ENCODE results near the gene OR52E5. TPM values are rescaled to one million over a fixed set of nuclear protein-coding genes. Genes with fewer than 3 reads are reported as not detected.

OR52E5 gene
- total and polyA plus RNA-seq, 8 donors, result not detected

- Histone ChIP-seq H3K27me3 (no peaks in the 10 kb centered on the region), H3K36me3 (no peaks in the 10 kb centered on the region), H3K4me1 (no peaks in the 10 kb centered on the region), H3K9me3 (no peaks in the 10 kb centered on the region), H3K27ac (no peak overlapping the region), H3K4me3 (no peak overlapping the region)
- DNase-seq, result no peak
- TF ChIP-seq, protein P1, sequence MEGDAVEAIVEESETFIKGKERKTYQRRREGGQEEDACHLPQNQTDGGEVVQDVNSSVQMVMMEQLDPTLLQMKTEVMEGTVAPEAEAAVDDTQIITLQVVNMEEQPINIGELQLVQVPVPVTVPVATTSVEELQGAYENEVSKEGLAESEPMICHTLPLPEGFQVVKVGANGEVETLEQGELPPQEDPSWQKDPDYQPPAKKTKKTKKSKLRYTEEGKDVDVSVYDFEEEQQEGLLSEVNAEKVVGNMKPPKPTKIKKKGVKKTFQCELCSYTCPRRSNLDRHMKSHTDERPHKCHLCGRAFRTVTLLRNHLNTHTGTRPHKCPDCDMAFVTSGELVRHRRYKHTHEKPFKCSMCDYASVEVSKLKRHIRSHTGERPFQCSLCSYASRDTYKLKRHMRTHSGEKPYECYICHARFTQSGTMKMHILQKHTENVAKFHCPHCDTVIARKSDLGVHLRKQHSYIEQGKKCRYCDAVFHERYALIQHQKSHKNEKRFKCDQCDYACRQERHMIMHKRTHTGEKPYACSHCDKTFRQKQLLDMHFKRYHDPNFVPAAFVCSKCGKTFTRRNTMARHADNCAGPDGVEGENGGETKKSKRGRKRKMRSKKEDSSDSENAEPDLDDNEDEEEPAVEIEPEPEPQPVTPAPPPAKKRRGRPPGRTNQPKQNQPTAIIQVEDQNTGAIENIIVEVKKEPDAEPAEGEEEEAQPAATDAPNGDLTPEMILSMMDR (IDR thresholded peaks at IDR 0.05), result no peak
- no peak for FAIRE-seq
- intact Hi-C loops (cut with DNase I), result no loop called here
- ATAC-seq, result no peak
Measured at GRCh38 chr11:5923427-5923776, 30.4 kb downstream of the OR52E5 start.

DNA sequence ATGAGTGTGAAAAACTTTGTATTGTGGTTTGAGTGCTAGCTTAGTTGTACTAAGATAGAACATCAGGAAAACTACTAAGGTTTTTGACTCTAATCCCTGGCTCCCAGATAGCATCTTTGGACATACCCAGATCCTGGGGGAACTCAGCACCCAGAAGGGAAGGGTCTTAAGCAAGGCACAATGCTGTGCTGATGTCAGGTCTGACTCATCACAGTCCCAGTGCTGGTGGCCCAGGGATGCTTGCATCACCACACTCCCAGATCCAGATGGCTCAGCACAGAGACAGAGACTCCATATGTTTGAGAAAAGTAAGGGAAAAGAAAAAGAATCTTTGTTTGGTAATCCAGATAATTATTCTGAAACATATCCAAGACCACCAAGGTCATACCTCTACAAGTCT is 30.8 kb downstream of the OR52E5 start:
- FAIRE-seq, result no peak
- Histone ChIP-seq H3K4me3 (no peak overlapping the region), H3K9me3 (no peaks in the 10 kb centered on the region), H3K4me1 (no peaks in the 10 kb centered on the region), H3K27me3 (no peaks in the 10 kb centered on the region), H3K36me3 (no peaks in the 10 kb centered on the region), H3K27ac (no peak overlapping the region)
- no peak for DNase-seq
- TF ChIP-seq, protein P1 (IDR thresholded peaks at IDR 0.05), result no peak
- ATAC-seq, result no peak
- intact Hi-C loops (cut with DNase I), result no loop called here

DNA sequence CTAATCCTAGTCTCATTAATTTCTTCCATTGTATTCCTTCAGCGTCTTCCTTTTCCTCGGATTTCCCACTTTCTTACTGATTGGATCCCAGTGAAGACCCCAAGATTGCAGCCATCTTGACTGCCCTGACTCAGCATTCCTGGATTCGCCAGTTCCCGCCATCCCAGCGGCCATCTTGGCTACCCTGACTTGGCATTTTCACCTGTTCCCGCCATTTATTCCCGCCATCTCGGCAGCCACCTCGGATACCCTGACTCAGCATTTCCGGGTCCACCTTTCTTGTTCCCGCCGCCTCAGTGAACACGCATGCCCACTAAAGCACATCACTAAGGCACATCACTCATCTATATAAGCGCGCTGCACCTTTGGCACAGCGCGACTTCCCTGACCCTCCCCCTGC is 35.3 kb downstream of the OR52E5 start:
- Histone ChIP-seq H3K4me3 (no peak overlapping the region), H3K36me3 (no peaks in the 10 kb centered on the region), H3K27me3 (no peaks in the 10 kb centered on the region), H3K27ac (no peak overlapping the region), H3K9me3 (no peaks in the 10 kb centered on the region), H3K4me1 (no peaks in the 10 kb centered on the region)
- TF ChIP-seq, protein P1 (IDR thresholded peaks at IDR 0.05), result no peak
- DNase-seq (no peak), ATAC-seq (no peak), FAIRE-seq (no peak)
- intact Hi-C loops (cut with DNase I), result no loop called here
- WGBS, 2 donors, result 87 to 90% methylated on average over 17 of the region's 17 CpGs

GRCh38 chr11:5928811-5929210 is 35.8 kb downstream of the OR52E5 start:
- TF ChIP-seq, protein P1 (IDR thresholded peaks at IDR 0.05), result no peak
- Histone ChIP-seq H3K36me3 (no peaks in the 10 kb centered on the region), H3K4me3 (no peak overlapping the region), H3K9me3 (no peaks in the 10 kb centered on the region), H3K27me3 (no peaks in the 10 kb centered on the region), H3K27ac (no peak overlapping the region), H3K4me1 (no peaks in the 10 kb centered on the region)
- WGBS, 2 donors, result 76 to 78% methylated on average over 15 of the region's 15 CpGs
- DNase-seq (no peak), ATAC-seq (no peak), FAIRE-seq (no peak)
- intact Hi-C loops (cut with DNase I), result no loop called here

DNA sequence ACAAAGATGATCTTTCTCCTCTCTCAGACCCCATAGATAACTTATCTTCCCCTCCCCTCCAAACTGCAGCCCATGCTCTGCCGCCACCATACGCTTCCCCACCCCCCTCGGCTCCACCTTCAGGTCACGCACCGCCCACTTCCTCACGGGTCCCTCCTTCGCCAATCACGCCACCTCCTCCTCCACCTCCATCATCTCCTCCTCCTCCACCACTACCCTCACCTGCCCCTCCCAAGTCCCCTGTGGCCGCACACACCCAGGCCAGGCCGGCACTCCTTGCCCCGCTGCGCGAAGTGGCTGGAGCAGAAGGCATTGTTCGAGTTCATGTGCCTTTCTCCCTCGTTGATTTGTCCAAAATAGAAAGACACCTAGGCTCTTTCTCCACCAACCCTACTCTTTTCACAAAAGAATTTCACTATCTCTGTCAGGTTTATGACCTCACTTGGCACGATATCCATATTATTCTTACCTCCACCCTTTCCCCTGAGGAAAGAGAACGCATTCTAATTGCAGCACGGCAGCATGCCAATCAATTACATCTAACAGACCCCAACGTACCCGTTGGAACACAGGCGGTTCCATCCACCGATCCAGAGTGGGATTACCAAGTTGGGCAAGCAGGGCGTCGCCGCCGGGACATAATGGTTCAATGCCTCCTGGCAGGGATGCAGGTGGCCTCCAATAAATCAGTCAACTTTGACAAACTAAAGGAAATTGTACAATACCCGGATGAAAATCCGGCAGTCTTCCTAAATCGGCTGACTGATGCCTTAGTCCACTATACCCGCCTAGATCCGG is 36.8 kb downstream of the OR52E5 start:
- Histone ChIP-seq H3K9me3 (no peaks in the 10 kb centered on the region), H3K27ac (no peak overlapping the region), H3K4me3 (no peak overlapping the region), H3K27me3 (no peaks in the 10 kb centered on the region), H3K4me1 (no peaks in the 10 kb centered on the region), H3K36me3 (no peaks in the 10 kb centered on the region)
- TF ChIP-seq, protein P1 (IDR thresholded peaks at IDR 0.05), result no peak
- no peak for ATAC-seq
- intact Hi-C loops (cut with DNase I), result no loop called here
- WGBS, 2 donors, result 81 to 84% methylated on average over 31 of the region's 31 CpGs
- no peak for FAIRE-seq
- no peak for DNase-seq
